ENCODE measurements around the gene FBP1. TPM values are rescaled to one million over a fixed set of nuclear protein-coding genes. Genes with fewer than 3 reads are reported as not detected.
A peak's percentile ranks its signal among the peaks of the same experiment; 100 is the strongest.
"Not testable (repeated sequence)": the region's sequence is repeated elsewhere in the genome, so short reads cannot be mapped to it uniquely, and the experiment has no call there.

The FBP1 gene
- total RNA-seq, 2 experiments from 2014 or later: 0.26 to 0.30 TPM

DNA sequence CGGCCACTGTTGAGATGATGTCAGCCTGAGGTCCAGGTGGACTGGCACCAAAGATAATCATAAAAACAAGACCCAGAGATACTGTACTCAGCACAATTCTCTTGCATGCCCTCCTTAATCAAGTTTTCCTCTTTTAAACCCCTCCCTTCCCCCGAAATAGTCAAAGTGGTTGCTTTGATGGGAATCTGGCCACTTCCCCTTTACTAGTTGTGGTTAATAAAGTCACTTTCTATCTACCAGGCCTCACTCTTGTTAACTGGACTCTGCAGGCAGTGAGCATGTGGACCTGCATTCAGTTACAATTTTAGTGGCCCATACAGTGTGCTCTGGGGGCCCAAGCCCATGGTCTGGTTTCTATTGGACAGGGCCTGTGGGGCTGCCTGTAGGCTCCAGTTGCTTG is 63.2 kb downstream of the FBP1 start:
- ATAC-seq (no peak), DNase-seq (no peak)
- CTCF ChIA-PET: no interaction called here
- H3K27me3 Mint-ChIP-seq: peaks cover 15% of the 10 kb centered on the region
- H3K27ac Mint-ChIP-seq: no peak overlapping the region
- peaks cover 3% of the 10 kb centered on the region for H3K4me1 Mint-ChIP-seq
- H3K9me3 Mint-ChIP-seq (ENCODE audit: low read depth): no peaks in the 10 kb centered on the region
- H3K36me3 Mint-ChIP-seq: no peaks in the 10 kb centered on the region
- no peak overlapping the region for H3K4me3 Mint-ChIP-seq

DNA sequence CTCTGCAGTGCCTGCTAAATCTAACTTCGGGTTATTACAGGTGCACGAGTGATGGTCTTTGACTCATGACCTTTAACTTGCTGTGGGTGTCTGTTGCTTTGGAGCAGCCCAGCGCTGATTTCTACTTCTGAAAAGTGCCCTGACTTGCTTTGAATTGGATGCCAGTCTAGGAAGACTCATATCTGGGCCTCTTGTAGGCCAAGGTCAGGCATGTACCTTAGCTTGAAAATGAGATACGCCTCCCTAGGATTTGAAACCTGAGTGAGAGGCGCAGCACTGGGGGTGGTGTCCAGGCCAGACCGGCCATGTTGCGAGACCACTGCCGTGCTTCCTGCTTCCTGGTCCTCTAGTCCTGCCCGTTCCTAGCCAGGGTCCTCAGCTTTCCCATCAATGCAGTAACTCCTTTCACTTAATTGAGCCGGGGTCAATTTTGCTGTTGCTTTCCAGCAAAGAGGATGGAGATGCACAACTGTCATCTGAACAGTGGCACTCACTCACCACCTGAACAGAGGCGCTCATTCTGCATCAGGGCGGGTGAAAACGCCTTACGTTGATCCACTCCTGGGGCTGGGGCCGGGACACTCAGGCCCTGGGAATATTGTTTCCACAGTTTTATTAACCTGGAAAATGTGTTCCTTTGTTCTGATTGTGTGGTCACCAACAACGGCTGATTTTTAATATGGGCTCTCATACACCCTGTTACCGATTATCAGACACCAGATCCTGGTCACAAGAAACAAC is 70.2 kb downstream of the FBP1 start:
- ATAC-seq (no peak), DNase-seq (no peak)
- Mint-ChIP-seq H3K4me1 (no peaks in the 10 kb centered on the region), H3K4me3 (no peak overlapping the region), H3K27ac (no peak overlapping the region), H3K36me3 (no peaks in the 10 kb centered on the region), H3K9me3 (ENCODE audit: low read depth) (no peaks in the 10 kb centered on the region), H3K27me3 (peaks cover 9% of the 10 kb centered on the region)
- CTCF ChIA-PET: interaction anchor here (1.5 kb wide), 1 partner anchor 11 kb away, joined by 3 read pairs; no protein-coding TSS in a partner anchor

DNA sequence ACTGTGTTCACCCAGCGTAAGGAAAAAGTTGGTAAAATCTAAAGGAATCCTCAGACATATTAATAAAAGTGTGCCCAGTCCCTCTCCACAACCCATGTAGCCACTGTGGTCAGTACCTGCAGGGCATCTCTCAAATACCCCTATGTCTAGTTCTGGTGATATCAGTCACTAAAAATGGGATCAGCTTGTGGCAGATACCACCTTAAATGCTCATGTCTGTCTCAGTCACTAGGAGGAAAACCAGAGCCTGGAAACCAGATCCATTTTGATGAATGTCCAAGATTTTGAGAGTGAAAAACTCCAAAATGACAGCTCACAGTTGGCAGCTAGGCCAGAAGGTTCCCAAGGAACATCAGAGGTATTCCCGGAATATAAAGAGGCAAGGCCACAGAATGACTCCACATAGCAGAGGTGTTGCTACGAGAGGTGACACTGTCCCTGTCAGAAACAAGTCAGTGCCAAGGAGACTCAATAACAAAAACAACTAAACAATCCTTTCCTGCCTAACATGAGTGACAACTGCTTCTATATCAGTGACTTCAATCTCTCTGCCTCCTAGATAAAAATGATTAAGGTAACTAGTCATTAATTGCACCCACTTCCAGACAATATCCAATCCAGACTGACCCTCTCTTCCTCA is 70.9 kb downstream of the FBP1 start:
- H3K27me3 Mint-ChIP-seq: peaks cover 9% of the 10 kb centered on the region
- H3K4me1 Mint-ChIP-seq: no peaks in the 10 kb centered on the region
- no peaks in the 10 kb centered on the region for H3K36me3 Mint-ChIP-seq
- CTCF ChIA-PET: interaction anchor here (0.7 kb wide), 1 partner anchor 940 kb away, joined by 4 read pairs; no protein-coding TSS in a partner anchor
- no peak overlapping the region for H3K4me3 Mint-ChIP-seq
- no peaks in the 10 kb centered on the region for H3K9me3 Mint-ChIP-seq (ENCODE audit: low read depth)
- ATAC-seq (no peak), DNase-seq (no peak)
- no peak overlapping the region for H3K27ac Mint-ChIP-seq

DNA sequence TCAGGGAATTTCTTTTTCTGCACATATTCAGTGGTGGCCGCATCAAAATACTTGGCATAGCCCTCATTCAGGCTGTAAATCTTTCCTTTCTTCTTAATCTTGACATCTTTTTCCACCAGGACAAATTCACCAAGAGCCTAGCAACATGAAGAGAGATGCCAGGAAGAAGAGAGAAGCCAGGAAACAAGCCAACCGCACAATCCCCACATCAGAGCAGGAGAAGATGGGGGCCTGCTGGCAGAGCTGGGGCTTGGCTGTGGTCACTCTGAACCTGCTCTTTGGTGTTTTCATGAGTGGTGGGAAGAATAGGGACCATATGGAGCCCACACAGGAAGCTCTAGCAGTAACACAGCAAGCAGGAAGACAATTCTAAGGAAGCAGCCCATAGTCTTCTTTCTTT is 72.0 kb downstream of the FBP1 start:
- Mint-ChIP-seq H3K27me3 (peaks cover 6% of the 10 kb centered on the region), H3K36me3 (no peaks in the 10 kb centered on the region), H3K27ac (no peak overlapping the region), H3K4me3 (no peak overlapping the region), H3K9me3 (ENCODE audit: low read depth) (no peaks in the 10 kb centered on the region), H3K4me1 (no peaks in the 10 kb centered on the region)
- no peak for ATAC-seq
- no peak for DNase-seq
- CTCF ChIA-PET: interaction anchor here (0.7 kb wide), 1 partner anchor 941 kb away, joined by 4 read pairs; no protein-coding TSS in a partner anchor

DNA sequence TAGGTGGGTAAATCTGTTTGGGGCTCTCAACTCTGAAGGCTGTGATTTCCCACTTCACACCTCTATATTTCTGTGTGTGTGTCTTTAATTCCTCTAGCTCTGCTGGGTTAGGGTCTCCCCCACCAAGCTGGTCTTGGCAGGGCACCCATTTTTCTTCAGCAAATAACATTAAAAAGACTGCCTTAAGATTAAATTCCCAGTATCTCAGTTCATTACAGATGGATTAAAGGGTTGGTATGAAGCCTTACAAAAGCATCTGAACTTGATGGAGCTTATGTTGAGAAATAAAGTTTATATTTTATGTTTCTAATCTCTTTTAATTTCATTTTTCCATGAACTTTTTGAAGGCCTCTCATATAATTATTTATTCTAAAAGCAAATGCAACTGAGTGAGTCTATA is 72.8 kb downstream of the FBP1 start:
- Mint-ChIP-seq H3K4me3 (no peak overlapping the region), H3K4me1 (no peaks in the 10 kb centered on the region), H3K27ac (no peak overlapping the region), H3K27me3 (peaks cover 6% of the 10 kb centered on the region), H3K9me3 (ENCODE audit: low read depth) (no peaks in the 10 kb centered on the region), H3K36me3 (no peaks in the 10 kb centered on the region)
- DNase-seq: no peak
- CTCF ChIA-PET: no interaction called here
- no peak for ATAC-seq

DNA sequence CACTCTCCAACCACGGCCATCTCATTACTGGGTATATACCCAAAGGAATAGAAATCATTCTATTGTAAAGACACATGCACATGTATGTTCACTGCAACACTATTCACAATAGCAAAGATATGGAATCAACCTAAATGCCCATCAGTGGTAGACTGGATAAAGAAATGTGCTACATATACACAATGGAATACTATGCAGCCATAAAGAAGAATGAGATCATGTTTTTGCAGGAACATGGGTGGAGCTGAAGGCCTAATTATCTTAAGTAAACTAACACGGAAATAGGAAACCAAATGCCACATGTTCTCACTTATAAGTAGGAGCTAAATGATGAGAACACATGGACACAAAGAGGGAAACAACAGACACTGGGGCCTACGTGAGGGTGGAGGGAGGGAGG is 75.0 kb downstream of the FBP1 start:
- DNase-seq; H3K4me3 Mint-ChIP-seq; H3K4me1 Mint-ChIP-seq; H3K27me3 Mint-ChIP-seq; H3K27ac Mint-ChIP-seq; H3K9me3 Mint-ChIP-seq (ENCODE audit: low read depth); H3K36me3 Mint-ChIP-seq; ATAC-seq; CTCF ChIA-PET: not testable (repeated sequence)

DNA sequence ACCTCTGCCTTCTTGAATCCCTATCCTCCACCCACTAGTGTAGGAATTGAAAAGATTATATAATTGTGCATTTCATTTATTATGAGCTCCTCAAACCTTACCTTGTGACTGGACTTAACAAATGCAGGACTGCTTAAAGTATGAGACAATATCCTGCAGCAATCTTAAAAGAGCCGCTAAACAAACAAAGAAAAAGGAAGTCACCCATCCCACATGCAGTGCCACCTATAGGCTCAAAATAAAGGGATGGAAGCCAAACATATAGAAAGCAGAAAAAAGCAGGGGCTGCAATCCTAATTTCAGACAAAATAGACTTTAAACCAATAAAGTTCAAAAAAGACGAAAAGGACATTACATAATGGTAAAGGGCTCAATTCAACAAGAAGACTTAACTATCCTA is 75.8 kb downstream of the FBP1 start:
- no peak for ATAC-seq

DNA sequence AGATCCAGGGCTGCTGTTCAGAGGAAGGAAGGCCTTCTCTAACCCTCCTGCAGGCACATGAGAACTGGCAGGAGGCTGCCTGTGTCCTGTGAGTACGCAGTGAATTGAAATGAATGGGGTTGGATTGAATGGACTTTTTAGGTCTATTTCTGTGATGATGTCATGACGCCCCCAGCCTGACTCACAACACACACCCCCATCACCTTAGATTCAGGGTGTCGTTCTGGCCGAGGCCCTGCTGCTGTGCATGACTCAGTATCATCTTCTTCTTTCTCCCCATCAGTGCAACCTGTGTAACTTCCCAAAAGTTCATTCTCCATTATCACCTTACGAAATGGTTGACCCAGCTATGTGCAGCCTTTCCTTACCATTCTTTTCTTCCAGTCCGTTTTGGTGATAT is 79.1 kb downstream of the FBP1 start:
- Mint-ChIP-seq H3K36me3 (no peaks in the 10 kb centered on the region), H3K27ac (no peak overlapping the region), H3K4me1 (no peaks in the 10 kb centered on the region), H3K27me3 (peaks cover 25% of the 10 kb centered on the region), H3K4me3 (no peak overlapping the region), H3K9me3 (ENCODE audit: low read depth) (no peaks in the 10 kb centered on the region)
- ATAC-seq (no peak), DNase-seq (no peak)
- CTCF ChIA-PET: no interaction called here

More for the DNA sequence above, 75.8 kb downstream of the FBP1 start:
- peaks cover 6% of the 10 kb centered on the region for H3K27me3 Mint-ChIP-seq
- no peaks in the 10 kb centered on the region for H3K9me3 Mint-ChIP-seq (ENCODE audit: low read depth)
- no peak overlapping the region for H3K4me3 Mint-ChIP-seq
- no peak overlapping the region for H3K27ac Mint-ChIP-seq
- no peaks in the 10 kb centered on the region for H3K4me1 Mint-ChIP-seq
- DNase-seq: no peak
- H3K36me3 Mint-ChIP-seq: no peaks in the 10 kb centered on the region
- CTCF ChIA-PET: no interaction called here

DNA sequence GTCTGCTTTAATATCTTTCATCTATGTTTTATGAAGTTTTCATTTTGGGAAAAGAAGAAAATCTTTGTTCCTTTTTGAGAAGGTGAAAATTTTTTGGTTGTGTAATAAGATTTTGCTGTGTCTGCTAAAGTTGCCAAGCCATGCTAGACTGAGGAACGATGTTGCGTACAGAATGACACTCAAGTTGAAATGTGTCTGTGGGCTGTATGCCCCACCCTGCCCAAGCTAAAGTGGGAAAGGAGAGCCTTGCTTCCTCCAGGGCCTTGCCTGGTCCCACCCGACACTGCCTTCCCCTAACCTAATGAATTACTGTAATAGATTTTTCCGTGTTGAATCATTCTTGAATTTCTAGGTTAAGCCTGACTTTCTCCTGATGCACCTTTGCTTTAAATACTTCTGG is 81.9 kb downstream of the FBP1 start:
- no peak overlapping the region for H3K27ac Mint-ChIP-seq
- H3K36me3 Mint-ChIP-seq: no peaks in the 10 kb centered on the region
- DNase-seq (no peak), ATAC-seq (no peak)
- H3K4me1 Mint-ChIP-seq: no peaks in the 10 kb centered on the region
- H3K27me3 Mint-ChIP-seq: peaks cover 25% of the 10 kb centered on the region
- CTCF ChIA-PET: no interaction called here
- H3K9me3 Mint-ChIP-seq (ENCODE audit: low read depth): no peaks in the 10 kb centered on the region
- H3K4me3 Mint-ChIP-seq: no peak overlapping the region

DNA sequence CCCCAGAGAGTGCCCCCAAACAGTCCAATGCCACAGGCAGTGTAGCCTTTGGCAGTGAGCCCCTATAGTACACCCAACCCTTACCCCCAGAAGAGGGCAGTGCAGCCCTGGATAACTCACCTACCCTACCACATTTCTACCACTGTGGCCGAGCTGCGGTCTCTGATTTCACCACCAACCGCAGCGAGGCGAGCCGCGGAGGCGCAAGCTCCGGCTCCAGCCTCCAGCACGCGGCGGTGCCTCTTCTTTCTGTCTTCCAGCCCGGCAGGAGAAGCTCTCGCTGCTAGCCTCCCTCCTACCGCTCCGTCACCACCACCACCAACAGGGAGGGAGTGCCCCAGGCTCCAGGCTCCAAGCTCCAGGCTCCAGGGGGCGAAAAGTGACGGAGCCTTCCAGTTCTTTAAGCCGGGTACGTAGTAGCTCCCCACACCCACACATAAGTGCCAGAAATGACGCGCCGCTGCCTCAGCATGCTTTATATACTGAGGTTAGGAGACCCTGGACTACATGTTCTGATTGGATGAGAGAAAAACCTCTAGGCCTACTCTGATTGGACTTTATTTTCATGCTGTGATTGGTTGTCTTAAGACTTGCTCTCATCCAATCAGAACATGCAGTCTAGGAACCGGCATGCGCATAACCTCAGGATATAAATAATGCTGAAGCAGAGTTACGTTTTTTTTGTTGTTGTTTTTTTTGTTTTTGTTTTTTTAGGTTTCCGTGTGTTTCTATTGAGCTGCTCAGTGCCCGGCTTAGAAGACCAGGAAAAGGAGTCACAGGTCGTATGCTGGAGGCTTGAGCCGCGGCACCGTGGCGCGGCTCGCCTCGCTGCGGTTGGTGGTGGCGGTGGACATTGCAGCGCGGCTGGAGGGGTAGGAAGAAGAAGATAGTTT is 84.6 kb downstream of the FBP1 start, which contains the start of gene PCAT7:
Gene PCAT7, plus strand, starts transcription at position 645 of the 893 bp plus-strand sequence.
- ATAC-seq: peak; percentile 60

DNA sequence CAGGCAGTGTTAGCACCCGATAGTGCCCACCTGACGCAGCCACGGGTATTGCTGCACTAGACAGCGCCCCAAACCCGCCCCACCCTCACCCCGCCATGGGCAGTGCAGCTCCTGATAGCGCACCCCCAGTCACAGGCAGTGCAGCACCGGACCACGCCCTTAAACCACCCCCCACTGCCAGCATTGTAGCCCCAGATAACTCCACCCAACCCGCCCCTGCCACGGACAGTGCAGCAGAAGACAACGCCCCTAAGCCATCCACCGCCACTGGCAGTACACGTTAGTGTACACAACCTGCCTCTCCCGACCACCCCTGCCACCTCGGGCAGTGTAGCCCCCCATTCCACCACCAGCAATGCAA is 85.3 kb downstream of the FBP1 start:
- Mint-ChIP-seq H3K9me3 (ENCODE audit: low read depth) (no peaks in the 10 kb centered on the region), H3K4me1 (no peaks in the 10 kb centered on the region), H3K27me3 (peaks cover 50% of the 10 kb centered on the region), H3K27ac (no peak overlapping the region), H3K36me3 (no peaks in the 10 kb centered on the region), H3K4me3 (no peak overlapping the region)
- ATAC-seq (no peak), DNase-seq (no peak)
- CTCF ChIA-PET: interaction anchor here (0.8 kb wide), 1 partner anchor 577 kb away, joined by 3 read pairs; no protein-coding TSS in a partner anchor

More for the DNA sequence above, 84.6 kb downstream of the FBP1 start, which contains the start of gene PCAT7:
- Mint-ChIP-seq H3K36me3 (no peaks in the 10 kb centered on the region), H3K27me3 (peaks cover 47% of the 10 kb centered on the region), H3K9me3 (ENCODE audit: low read depth) (no peaks in the 10 kb centered on the region), H3K4me1 (no peaks in the 10 kb centered on the region), H3K27ac (no peak within 1 kb of the TSS), H3K4me3 (no peak within 1 kb of the TSS)
- peak; percentile 50 for DNase-seq
- CTCF ChIA-PET: interaction anchor here (0.8 kb wide), 1 partner anchor 577 kb away, joined by 3 read pairs; no protein-coding TSS in a partner anchor

Measured in activated CD8-positive, alpha-beta memory T cell treated with anti-CD3 and anti-CD28 coated beads, Interleukin-2, amount 10 ng/mL, durations not matched to agents 7 days and 5 days (primary cell).